NAMALWA (cell line): ENCODE results near the gene UAP1L1.
"Not testable (repeated sequence)": the region's sequence is repeated elsewhere in the genome, so short reads cannot be mapped to it uniquely, and the experiment has no call there.

Experiments
- DNase-seq: peaks from one replicate; pipeline ENCODE4 v3.0.0-alpha.2; 2015; ENCODE audit warnings: low spot score

The UAP1L1 gene

GRCh38 chr9:137077010-137077747 lies at the start of gene UAP1L1:
Gene UAP1L1 (plus strand): TSS chr9:137077517. CDS start chr9:137077533, 16 bp downstream.
- peak; percentile 73 for DNase-seq

- DNase-seq: peak; percentile 72
Measured at GRCh38 chr9:137028263-137029057, 48.9 kb upstream of the UAP1L1 start.

- DNase-seq: peak; percentile 81
Measured at GRCh38 chr9:137029058-137029936, 48.0 kb upstream of the UAP1L1 start.

GRCh38 chr9:137030006-137030405 lies 47.3 kb upstream of the UAP1L1 start:
- no peak for DNase-seq

GRCh38 chr9:137030538-137031527 lies 46.5 kb upstream of the UAP1L1 start:
- DNase-seq: no peak

GRCh38 chr9:137031904-137032640 lies 45.2 kb upstream of the UAP1L1 start, which contains the start of gene FUT7:
Gene FUT7 (minus strand): TSS chr9:137032088. CDS start chr9:137031991, 97 bp downstream.
- DNase-seq: peak; percentile 84

- DNase-seq: peak; percentile 38
Measured at GRCh38 chr9:137032858-137033257, 44.5 kb upstream of the UAP1L1 start.

GRCh38 chr9:137033481-137033880 lies 43.8 kb upstream of the UAP1L1 start:
- DNase-seq: not testable (repeated sequence)

- no peak for DNase-seq
Measured at GRCh38 chr9:137034039-137034708, 43.1 kb upstream of the UAP1L1 start.

- peak; percentile 91 for DNase-seq
Measured at GRCh38 chr9:137034709-137035506, 42.4 kb upstream of the UAP1L1 start.

GRCh38 chr9:137035507-137035834 lies 41.8 kb upstream of the UAP1L1 start:
- no peak for DNase-seq

- no peak for DNase-seq
Measured at GRCh38 chr9:137035937-137036336, 41.4 kb upstream of the UAP1L1 start.

GRCh38 chr9:137037035-137037434 lies 40.3 kb upstream of the UAP1L1 start:
- no peak for DNase-seq

GRCh38 chr9:137037483-137037882 lies 39.8 kb upstream of the UAP1L1 start:
- DNase-seq: no peak

- DNase-seq: no peak
Measured at GRCh38 chr9:137038916-137039315, 38.4 kb upstream of the UAP1L1 start.

GRCh38 chr9:137039611-137040366 lies 37.5 kb upstream of the UAP1L1 start:
- no peak for DNase-seq

GRCh38 chr9:137040568-137040967 lies 36.7 kb upstream of the UAP1L1 start:
- DNase-seq: no peak

GRCh38 chr9:137041124-137041523 lies 36.2 kb upstream of the UAP1L1 start:
- DNase-seq: no peak
